Activated naive CD4-positive, alpha-beta T cell treated with anti-CD3 and anti-CD28 coated beads, Interleukin-2, amount 50 U/mL, for 72 hours (primary cell): ENCODE data around the gene MASP1. TPM values are rescaled to one million over a fixed set of nuclear protein-coding genes. Genes with fewer than 3 reads are reported as not detected.
A peak's percentile ranks its signal among the peaks of the same experiment; 100 is the strongest.
"Not testable (repeated sequence)": the region's sequence is repeated elsewhere in the genome, so short reads cannot be mapped to it uniquely, and the experiment has no call there.

ENCODE experiments used
- ATAC-seq, 2 donors: fragments of 150-1000 bp; cut with Tn5 transposase; 2 replicates each; pipeline ENCODE4 v1.10.0; 2021; ENCODE audit warnings: mild to moderate bottlenecking in 2 of 2, moderate library complexity in 2 of 2
- DNase-seq, 2 donors: peaks; one replicate each; pipeline ENCODE4 v3.0.0; 2021 to 2022; ENCODE audit warnings: low spot score in 2 of 2
- H3K27ac Mint-ChIP-seq, 2 donors: one replicate each; pipeline ENCODE4 v1.8.0; 2022; ENCODE audit warnings: mild to moderate bottlenecking in 2 of 2, mixed read lengths in 2 of 2
- H3K36me3 Mint-ChIP-seq, 2 donors: one replicate each; pipeline ENCODE4 v1.8.0; 2022; ENCODE audit warnings: mixed read lengths in 2 of 2
- H3K9me3 Mint-ChIP-seq, 2 donors: one replicate each; pipeline ENCODE4 v1.8.0; 2022; ENCODE audit warnings: mixed read lengths in 2 of 2
- total RNA-seq, 2 donors: library from RNA; stranded (reverse); gene quantifications; one replicate each; pipeline ENCODE4 v1.2.3, GENCODE V29; 2022

The MASP1 gene
- total RNA-seq, 2 donors from 2014 or later, result not detected

- no peaks in the 10 kb centered on the region for H3K36me3 Mint-ChIP-seq
- no peaks in the 10 kb centered on the region for H3K9me3 Mint-ChIP-seq
- ATAC-seq, result no peak
- H3K27ac Mint-ChIP-seq, result no peak overlapping the region
- no peak for DNase-seq
Measured at GRCh38 chr3:187213616-187214015, 77.9 kb downstream of the MASP1 start.

GRCh38 chr3:187212705-187213104 lies 78.8 kb downstream of the MASP1 start:
- Mint-ChIP-seq H3K27ac (no peak overlapping the region), H3K36me3 (no peaks in the 10 kb centered on the region), H3K9me3 (no peaks in the 10 kb centered on the region)
- DNase-seq (no peak), ATAC-seq (no peak)

GRCh38 chr3:187212196-187212545 lies 79.4 kb downstream of the MASP1 start:
- ATAC-seq (no peak), DNase-seq (no peak)
- H3K9me3 Mint-ChIP-seq, result no peaks in the 10 kb centered on the region
- H3K27ac Mint-ChIP-seq, result no peak overlapping the region
- no peaks in the 10 kb centered on the region for H3K36me3 Mint-ChIP-seq

- Mint-ChIP-seq H3K9me3 (no peaks in the 10 kb centered on the region), H3K36me3 (no peaks in the 10 kb centered on the region), H3K27ac (no peak overlapping the region)
- DNase-seq (no peak), ATAC-seq (no peak)
Measured at GRCh38 chr3:187211532-187212195, 79.9 kb downstream of the MASP1 start.

GRCh38 chr3:187210545-187211327 lies 80.8 kb downstream of the MASP1 start:
- DNase-seq, result no peak

GRCh38 chr3:187210091-187210490 lies 81.4 kb downstream of the MASP1 start:
- no peak for DNase-seq
- no peaks in the 10 kb centered on the region for H3K9me3 Mint-ChIP-seq
- ATAC-seq, result no peak
- H3K36me3 Mint-ChIP-seq, result no peaks in the 10 kb centered on the region
- H3K27ac Mint-ChIP-seq, result no peak overlapping the region

More at GRCh38 chr3:187210545-187211327, 80.8 kb downstream of the MASP1 start:
- Mint-ChIP-seq H3K9me3 (no peaks in the 10 kb centered on the region), H3K27ac (no peak overlapping the region), H3K36me3 (no peaks in the 10 kb centered on the region)
- no peak for ATAC-seq

GRCh38 chr3:187209491-187209890 lies 82.0 kb downstream of the MASP1 start:
- no peaks in the 10 kb centered on the region for H3K36me3 Mint-ChIP-seq
- H3K9me3 Mint-ChIP-seq, result no peaks in the 10 kb centered on the region
- ATAC-seq (no peak), DNase-seq (no peak)
- H3K27ac Mint-ChIP-seq, result no peak overlapping the region

GRCh38 chr3:187208159-187208558 lies 83.4 kb downstream of the MASP1 start:
- ATAC-seq (no peak), DNase-seq (no peak)
- no peak overlapping the region for H3K27ac Mint-ChIP-seq
- H3K36me3 Mint-ChIP-seq, result no peaks in the 10 kb centered on the region
- H3K9me3 Mint-ChIP-seq, result no peaks in the 10 kb centered on the region

GRCh38 chr3:187207624-187208023 lies 83.9 kb downstream of the MASP1 start:
- Mint-ChIP-seq H3K27ac (no peak overlapping the region), H3K36me3 (no peaks in the 10 kb centered on the region), H3K9me3 (no peaks in the 10 kb centered on the region)
- DNase-seq (no peak), ATAC-seq (no peak)

GRCh38 chr3:187207062-187207461 lies 84.5 kb downstream of the MASP1 start:
- Mint-ChIP-seq H3K36me3 (no peaks in the 10 kb centered on the region), H3K27ac (no peak overlapping the region), H3K9me3 (no peaks in the 10 kb centered on the region)
- ATAC-seq, result no peak
- no peak for DNase-seq

GRCh38 chr3:187205683-187206082 lies 85.9 kb downstream of the MASP1 start:
- ATAC-seq (peak in 1 of 2 donors; percentile 57), DNase-seq (no peak)
- Mint-ChIP-seq H3K36me3 (no peaks in the 10 kb centered on the region), H3K9me3 (no peaks in the 10 kb centered on the region), H3K27ac (no peak overlapping the region)

- H3K36me3 Mint-ChIP-seq, H3K9me3 Mint-ChIP-seq, H3K27ac Mint-ChIP-seq, DNase-seq, ATAC-seq: not testable (repeated sequence)
Measured at GRCh38 chr3:187199463-187200050, 92.0 kb downstream of the MASP1 start.

GRCh38 chr3:187198490-187198889 lies 93.0 kb downstream of the MASP1 start:
- no peak for ATAC-seq
- Mint-ChIP-seq H3K9me3 (no peaks in the 10 kb centered on the region), H3K27ac (peak overlapping the region in 1 of 2 donors; percentile 2), H3K36me3 (no peaks in the 10 kb centered on the region)
- no peak for DNase-seq

GRCh38 chr3:187197335-187197649 lies 94.2 kb downstream of the MASP1 start, which contains the start of gene RTP1:
RTP1 (plus strand) TSS chr3:187197486; CDS start chr3:187197516, 30 bp downstream.
- Mint-ChIP-seq H3K36me3 (no peaks in the 10 kb centered on the region), H3K27ac (no peak within 1 kb of the TSS), H3K9me3 (peaks cover 0 to 2% of the 10 kb centered on the region in 2 donors)
- ATAC-seq (no peak), DNase-seq (no peak)

- H3K27ac Mint-ChIP-seq, result no peak overlapping the region
- H3K9me3 Mint-ChIP-seq, result peaks cover 0 to 4% of the 10 kb centered on the region in 2 donors
- no peak for ATAC-seq
- no peak for DNase-seq
- H3K36me3 Mint-ChIP-seq, result no peaks in the 10 kb centered on the region
Measured at GRCh38 chr3:187196573-187197334, 94.8 kb downstream of the MASP1 start.

GRCh38 chr3:187193181-187193580 lies 98.4 kb downstream of the MASP1 start:
- no peak overlapping the region for H3K27ac Mint-ChIP-seq
- no peaks in the 10 kb centered on the region for H3K36me3 Mint-ChIP-seq
- no peak for DNase-seq
- no peak for ATAC-seq
- peaks cover 0 to 4% of the 10 kb centered on the region in 2 donors for H3K9me3 Mint-ChIP-seq

GRCh38 chr3:187191271-187191670 lies 100.3 kb downstream of the MASP1 start:
- no peak for DNase-seq
- ATAC-seq, result no peak
- H3K27ac Mint-ChIP-seq, result no peak overlapping the region
- peaks cover 0 to 4% of the 10 kb centered on the region in 2 donors for H3K9me3 Mint-ChIP-seq
- H3K36me3 Mint-ChIP-seq, result no peaks in the 10 kb centered on the region
